ENCODE results near the gene NME4.
"Not testable (repeated sequence)": the region's sequence is repeated elsewhere in the genome, so short reads cannot be mapped to it uniquely, and the experiment has no call there.

Gene NME4

DNA sequence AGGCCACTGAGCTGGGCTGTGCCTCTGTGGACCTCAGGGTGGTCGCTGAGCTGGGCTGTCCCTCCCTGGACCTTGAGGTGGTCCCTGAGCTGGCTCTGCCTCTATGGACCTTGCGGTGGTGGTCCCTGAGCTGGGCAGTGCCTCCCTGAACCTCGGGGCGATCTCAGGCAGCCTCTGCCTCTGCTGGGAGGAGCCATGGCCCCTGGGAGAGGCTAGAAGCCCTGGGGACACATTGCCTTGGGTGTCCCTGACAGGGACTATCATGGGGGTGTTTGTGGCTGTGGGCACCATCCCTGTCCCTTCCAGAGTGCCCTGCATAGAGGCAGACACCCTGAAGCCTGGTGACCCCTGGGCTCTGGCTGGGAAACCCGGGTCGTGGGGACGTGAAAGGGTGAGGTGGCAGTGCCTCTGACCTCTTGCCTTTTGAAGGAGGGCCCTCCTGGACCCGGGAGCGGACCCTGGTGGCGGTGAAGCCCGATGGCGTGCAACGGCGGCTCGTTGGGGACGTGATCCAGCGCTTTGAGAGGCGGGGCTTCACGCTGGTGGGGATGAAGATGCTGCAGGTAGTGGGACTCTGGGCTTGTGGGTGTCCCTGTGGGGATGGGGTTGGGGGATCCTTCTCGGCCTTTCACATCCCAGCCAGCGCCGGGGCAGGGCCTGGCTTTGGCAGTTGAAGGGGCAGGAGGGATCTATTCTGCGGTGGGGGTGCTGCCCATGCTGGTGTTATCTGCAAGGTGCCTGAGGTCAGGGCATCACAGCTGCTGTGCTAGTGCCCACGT, 1.8 kb downstream of the NME4 start:
- no peak for DNase-seq (ENCODE audit: low read depth)

DNA sequence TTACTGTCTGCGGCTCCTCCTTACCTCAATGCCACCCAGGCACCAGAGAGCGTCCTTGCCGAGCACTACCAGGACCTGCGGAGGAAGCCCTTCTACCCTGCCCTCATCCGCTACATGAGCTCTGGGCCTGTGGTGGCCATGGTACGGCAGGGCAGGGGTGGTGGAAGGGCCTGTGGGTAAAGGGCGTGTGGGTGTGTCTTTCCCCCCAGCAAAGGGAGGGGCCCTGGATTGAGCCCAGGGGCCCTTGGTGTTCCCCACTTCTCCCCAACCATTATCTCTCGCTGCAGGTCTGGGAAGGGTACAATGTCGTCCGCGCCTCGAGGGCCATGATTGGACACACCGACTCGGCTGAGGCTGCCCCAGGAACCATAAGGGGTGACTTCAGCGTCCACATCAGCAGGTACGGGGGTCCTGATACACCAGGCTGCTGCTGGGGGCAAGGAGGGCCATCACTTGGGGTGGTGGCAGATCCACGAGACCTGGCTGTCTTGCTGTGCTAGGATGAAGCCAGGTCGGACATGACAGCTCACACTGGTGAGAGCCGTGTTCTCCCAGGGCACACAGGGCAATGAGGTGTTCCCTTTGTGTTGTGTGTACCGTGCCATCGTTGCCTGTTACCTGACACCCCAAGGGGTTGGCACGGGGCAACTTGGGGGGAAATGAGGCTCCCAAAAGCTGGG, 2.5 kb downstream of the NME4 start:
- no peak for DNase-seq (ENCODE audit: low read depth)

DNA sequence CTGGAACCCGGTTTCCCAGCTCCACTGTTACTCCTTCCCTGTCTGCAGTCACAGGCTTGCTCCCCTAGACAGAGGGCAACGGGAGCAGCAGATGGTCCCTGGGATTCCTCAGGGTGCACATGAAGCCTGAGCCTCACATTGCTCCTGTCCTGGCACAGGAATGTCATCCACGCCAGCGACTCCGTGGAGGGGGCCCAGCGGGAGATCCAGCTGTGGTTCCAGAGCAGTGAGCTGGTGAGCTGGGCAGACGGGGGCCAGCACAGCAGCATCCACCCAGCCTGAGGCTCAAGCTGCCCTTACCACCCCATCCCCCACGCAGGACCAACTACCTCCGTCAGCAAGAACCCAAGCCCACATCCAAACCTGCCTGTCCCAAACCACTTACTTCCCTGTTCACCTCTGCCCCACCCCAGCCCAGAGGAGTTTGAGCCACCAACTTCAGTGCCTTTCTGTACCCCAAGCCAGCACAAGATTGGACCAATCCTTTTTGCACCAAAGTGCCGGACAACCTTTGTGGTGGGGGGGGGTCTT, 3.1 kb downstream of the NME4 start:
- DNase-seq (ENCODE audit: low read depth) = no peak

DNA sequence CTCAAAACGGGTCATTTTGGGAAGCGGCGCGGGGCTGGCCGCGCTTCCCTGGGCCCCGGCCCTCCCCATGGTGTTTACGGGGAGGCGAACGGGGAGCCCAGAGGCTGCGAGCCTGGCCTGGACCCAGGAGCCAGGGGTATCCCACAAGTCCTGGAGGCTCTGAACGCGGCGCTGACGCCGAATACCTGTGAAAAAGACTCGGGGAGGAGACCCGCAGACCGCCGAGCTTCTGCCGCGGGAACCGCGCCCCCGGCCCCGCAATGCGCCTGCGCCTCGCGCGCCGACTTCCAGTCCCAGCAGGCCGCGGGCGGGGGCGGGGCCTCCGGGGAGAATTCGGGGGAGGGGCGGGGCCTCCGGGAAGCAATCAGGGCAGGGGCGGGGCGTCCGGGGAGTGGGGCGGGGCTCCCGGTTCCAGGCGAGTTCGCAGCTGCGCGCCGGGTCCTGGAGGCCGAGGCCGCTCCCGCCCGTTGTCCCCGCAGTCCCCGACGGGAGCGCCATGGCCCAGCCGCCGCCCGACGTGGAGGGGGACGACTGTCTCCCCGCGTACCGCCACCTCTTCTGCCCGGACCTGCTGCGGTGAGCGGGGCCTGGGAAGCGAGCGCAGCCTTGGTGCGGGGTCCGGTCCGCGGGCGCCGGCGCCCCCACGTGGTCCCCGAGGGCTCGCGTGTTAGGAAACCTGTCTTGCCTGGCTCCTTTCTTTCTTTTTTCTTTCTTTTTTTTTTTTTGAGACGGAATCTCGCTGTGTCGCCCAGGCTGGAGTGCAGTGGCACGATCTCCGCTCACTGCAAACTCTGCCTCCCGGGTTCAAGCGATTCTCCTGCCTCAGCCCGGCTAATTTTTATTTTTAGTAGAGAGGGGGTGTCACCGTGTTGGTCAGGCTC, 4.7 kb downstream of the NME4 start, which contains the start of gene DECR2:
TSS of gene DECR2 (plus strand) at position 418 of the 881 bp plus-strand sequence. CDS start at position 497, 79 bp downstream.
- DNase-seq (ENCODE audit: low read depth) = peak; percentile 39

DNA sequence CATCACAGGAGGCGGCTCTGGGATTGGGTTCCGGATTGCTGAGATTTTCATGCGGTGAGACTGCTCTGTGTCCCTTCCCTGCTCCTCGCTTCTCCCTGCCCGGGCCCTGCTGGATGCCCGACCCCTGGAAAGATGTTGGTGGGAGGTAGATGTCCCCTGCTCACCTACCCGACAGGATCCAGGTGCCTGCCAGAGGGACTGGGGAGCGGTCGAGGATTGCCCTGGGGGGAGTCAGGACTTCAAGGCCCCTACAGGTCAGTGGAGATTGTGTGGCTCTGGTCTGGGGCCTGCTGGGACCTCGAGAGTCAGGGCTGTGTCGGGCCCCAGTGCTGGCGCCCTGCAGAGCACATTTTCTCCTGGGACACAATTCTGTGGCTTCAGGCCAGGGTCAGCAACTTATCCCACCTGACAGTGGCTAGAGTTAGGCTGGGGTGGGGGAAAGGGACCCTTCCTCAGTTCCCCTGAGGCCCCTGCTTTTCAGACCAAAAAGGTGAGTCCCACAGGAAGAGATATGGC, 8.0 kb downstream of the NME4 start:
- DNase-seq (ENCODE audit: low read depth) = no peak

DNA sequence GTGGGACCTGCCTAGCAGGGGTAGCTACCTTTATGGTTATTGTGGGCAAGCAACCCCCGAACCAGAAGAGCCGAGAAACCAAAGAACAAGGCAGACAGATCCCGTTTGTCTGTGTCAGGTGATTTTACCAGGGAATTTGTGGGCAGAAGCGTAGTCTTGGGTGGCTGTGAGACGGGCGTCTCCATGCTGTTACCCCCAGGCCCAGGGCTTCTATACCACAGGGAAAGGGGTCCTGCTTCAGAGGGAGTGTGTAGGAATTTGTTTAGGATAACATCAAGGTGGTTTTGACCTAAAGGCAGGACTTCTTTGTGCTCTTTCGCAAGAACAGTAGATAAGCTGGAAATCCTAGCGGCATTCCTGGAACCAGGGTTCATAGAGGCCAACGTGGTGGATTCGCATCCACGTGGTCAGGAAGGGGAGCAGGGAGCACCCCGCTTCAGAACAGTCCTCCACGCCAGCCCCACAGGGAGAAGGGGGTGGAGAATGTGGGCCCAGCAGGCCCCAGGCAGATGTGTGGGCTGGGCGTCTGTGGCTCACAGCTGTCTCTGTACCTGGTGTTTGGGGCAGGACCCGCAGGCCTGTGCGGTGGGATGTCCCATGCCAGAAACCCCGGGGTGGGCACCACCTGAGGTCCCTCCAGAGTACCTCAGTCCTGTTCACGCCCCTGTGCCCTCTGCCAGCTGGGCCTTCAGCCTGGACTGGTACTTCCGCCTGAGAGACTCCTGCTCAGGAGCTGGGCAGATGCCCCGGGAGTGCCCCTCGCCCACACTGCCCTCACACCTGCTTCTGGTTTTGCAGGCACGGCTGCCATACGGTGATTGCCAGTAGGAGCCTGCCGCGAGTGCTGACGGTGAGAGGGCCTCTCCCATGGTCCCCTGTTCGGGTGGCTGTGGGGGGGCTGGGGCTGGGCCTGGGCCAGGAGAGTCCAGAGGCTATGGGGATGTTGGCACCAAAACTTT, 8.8 kb downstream of the NME4 start:
- DNase-seq (ENCODE audit: low read depth) = no peak

DNA sequence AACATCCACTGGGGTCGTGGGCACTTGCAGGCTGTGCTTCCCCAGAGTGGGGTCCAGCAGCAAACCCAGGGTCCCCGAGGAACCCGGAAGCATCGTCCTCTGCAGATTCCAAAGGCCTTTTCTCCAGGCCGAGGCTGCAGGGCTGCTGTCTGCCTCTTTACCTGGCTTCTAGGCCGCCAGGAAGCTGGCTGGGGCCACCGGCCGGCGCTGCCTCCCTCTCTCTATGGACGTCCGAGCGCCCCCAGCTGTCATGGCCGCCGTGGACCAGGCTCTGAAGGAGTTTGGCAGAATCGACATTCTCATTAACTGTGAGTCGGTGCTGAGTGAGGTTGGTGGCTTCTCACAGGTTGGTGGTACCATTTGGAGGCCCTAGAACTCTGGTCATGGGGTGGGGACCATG, 10.3 kb downstream of the NME4 start:
- no peak for DNase-seq (ENCODE audit: low read depth)

DNA sequence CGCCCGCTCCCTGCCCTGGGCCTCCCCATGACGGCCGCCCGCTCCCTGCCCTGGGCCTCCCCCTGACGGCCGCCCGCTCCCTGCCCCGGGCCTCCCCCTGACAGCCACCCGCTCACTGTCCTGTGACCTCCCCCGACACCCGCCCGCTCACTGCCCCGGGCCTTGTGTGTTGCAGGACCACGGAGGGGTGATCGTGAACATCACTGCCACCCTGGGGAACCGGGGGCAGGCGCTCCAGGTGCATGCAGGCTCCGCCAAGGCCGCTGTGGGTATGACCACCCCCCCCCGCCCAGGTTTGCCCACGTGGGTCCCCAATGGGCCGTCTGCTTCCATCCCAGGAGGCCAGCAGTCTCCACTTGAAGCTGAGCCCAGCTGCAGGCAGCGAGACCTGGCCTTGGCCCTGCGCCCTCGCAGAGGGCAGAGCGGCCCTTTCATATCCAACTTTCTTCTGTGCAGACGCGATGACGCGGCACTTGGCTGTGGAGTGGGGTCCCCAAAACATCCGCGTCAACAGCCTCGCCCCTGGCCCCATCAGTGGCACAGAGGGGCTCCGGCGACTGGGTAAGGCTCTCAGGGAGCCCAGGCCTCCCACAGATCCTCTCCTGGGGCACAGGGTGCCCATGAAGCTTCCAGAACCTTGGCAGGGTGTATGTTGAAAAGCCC, 13.6 kb downstream of the NME4 start:
- DNase-seq (ENCODE audit: low read depth) = no peak

DNA sequence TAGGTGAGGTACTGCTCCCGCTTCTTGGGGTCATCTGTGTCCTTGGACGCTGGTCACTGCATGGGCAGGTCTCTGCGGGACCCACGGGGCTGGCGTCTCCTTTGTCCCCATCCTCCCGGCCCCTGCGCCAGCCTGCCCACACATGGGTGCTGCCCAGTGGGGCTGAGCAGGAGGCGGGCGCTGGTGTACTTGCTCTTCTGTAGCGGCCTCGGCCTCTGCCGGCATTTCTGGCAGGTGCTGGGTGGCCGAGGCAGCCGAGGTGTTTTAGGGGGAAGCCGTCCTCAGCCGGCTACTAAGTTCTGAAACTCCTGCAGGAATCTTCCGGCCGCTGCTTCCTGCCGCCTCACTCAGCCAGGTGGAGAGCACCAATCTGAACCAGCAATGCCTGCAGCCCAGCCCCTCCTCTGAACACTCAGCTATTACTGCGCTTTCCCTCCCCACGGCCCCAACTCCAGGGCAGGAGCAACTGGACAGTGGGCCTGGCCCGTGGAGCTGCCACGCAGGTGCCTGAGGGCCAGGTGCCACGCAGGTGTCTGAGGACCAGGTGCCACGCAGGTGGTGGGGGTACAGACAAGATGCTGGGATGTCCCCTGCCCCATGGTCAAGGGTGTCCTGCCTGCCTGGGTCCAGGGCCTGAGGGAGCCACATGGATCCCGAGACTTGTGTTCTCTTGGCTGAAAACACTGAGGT, 14.7 kb downstream of the NME4 start:
- no peak for DNase-seq (ENCODE audit: low read depth)

DNA sequence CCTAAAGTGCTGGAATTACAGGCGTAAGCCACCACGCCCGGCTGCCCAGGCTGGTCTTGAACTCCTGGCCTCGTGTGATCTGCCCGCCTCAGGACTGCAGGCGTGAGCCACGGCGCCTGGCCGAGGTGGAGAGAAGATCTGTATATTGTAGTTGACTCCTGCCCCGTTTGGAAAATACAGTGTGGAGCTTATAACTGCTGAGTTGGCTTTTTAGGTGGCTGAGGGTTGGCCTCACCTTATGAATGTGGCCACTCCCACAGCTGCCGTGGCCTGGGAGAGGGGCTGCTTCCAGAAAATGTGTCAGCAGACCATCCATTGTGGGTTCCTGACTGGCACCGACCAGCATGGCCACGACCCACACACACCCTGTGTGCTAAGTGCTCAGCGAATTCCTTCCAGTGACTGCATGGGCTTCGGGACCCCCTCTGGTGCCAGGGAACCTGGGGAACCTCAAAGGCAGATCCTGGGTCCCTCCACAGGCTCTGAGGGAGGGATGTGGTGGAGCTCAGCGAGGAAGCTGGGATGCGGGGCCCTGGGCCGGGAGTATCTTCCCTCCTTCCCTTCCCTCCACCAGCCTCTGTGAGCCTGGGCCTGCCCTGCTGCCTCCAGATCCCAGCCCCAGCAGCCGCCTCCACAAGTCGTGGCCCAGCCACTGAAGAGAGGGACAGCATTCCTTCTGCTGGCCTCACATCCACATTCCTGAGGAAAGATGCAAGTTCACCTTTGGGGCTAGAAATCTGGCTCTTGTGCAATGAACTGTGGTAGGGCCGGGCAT, 17.6 kb downstream of the NME4 start:
- no peak for DNase-seq (ENCODE audit: low read depth)

DNA sequence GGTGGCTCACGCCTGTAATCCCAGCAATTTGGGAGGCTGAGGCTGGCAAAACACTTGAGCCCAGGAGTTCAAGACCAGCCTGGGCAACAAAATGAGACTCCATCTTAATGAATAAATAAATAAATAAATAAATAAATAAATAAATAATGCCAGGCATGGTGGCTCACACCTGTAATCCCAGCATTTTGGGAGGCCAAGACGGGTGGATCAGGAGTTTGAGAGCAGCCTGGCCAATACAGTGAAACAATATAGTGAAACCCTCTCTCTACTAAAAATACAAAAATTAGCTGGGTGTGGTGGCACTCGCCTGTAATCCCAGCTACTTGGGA, 18.1 kb downstream of the NME4 start:
- DNase-seq (ENCODE audit: low read depth) = not testable (repeated sequence)

DNA sequence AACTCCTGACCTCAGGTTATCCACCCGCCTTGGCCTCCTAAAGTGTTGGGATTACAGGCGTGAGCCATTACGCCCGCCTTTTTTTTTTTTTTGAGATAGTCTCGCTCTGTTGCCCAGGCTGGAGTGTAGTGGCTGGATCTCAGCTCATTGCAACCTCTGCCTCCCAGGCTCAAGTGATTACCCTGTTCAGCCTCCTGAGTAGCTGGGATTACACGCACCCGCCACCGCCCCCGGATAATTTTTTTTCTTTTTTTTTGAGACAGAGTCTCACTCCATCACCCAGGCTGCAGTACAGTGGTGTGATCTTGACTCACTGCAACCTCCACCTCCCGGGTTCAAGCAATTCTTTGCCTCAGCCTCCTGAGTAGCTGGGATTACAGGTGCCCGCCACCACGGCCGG, 25.2 kb downstream of the NME4 start:
- DNase-seq (ENCODE audit: low read depth) = not testable (repeated sequence)

DNA sequence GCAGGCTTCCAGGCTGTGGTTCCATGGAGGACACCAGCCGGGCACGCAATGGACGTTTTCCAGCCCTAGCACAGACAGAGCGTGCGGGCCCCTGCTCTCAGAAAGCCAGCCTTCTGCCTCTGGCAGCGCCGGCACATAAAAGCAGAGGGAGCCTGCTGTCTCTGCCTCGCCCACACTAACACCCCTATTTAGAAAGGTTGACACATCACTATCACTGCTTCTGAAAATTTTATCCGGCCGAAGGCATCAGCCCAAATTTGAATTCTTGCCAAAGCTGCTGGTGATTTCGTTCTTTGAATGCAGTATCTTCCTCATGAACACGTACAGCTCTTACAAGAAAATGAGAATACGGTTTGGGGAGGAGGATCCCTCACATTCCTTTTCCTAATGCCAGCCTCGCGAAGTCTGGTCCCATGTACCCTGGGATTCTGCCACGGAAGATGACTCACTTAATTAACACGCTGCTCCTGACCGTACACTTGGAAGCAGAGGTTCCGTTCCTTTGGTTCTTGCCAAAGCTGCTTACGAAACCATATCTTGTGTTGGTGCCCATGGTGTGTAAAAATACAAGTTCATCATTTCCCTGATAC, 27.1 kb downstream of the NME4 start:
- peak; percentile 95 for DNase-seq (ENCODE audit: low read depth)

DNA sequence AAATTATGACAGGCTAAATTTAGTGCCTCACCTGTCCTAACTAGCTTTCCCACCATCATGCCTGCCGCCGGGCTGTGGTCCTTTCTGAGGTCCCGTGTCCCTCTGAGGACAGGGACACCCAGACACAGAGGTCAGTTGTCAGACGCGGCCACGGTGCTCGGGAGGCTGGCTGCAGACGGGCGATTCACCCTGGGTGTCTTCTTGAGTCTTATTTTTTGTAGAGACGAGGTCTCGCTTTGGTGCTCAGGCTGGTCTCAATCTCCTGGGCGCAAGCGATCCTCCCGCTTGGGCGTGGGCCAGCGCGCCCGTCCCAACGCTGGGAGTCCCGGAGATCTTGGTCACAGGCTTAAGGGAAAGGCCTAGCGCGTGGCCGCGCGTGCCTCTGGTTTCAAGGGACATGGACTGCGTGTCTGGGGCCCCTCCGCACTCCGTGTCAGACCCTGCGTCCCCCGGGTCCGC, 27.7 kb downstream of the NME4 start:
- no peak for DNase-seq (ENCODE audit: low read depth)

DNA sequence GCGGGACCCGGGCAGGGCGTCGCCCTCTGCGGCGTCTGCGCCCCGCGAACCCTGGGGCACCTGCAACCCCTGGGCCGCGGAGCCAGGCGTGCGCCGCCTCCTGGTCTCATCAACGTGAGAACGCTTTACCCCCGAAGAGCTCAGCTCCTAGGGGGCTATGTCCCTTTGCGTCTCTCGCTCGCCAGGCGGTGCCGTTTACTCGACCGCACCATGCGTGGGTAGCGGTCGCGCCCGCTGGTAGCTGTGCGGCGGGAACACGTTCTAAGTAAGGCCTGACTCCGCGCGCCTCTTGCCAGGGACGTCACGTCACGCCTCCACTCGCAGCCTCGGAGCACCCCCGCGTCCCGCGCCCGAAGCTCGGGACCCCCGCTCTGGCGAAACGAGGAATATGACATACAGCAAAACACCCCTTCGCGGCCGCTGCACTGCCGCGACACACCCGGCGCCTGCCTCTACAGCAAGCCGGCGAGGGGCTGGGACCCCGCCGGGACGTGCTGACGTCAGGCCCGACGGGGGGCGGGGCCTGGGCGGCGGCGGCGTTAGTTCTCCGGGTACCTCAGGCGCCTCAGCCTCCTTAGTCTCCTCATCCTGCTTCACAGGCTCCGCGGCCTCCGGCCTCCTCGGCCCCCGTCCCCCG, 28.2 kb downstream of the NME4 start, which contains the start of gene RAB11FIP3:
TSS of gene RAB11FIP3 (plus strand) at position 568 of the 637 bp plus-strand sequence. CDS start 358 bp downstream, outside the sequence.
- peak; percentile 42 for DNase-seq (ENCODE audit: low read depth)

DNA sequence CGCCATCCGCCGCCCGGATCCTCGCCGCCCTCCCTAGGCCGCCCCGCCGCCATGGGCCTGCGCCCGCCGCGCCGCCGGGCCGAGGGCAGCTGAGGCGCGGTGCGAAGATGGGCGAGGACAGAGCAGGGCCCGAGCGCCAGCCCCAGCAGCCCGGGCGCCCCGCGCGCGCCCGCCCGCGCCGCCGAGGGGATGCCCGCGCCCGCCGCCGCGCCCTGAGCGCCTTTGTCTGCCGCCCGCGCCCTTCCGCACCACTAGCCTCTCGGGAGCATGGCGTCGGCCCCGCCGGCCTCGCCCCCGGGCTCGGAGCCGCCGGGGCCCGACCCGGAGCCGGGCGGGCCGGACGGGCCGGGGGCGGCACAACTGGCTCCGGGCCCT, 28.7 kb downstream of the NME4 start:
- DNase-seq (ENCODE audit: low read depth) = no peak

DNA sequence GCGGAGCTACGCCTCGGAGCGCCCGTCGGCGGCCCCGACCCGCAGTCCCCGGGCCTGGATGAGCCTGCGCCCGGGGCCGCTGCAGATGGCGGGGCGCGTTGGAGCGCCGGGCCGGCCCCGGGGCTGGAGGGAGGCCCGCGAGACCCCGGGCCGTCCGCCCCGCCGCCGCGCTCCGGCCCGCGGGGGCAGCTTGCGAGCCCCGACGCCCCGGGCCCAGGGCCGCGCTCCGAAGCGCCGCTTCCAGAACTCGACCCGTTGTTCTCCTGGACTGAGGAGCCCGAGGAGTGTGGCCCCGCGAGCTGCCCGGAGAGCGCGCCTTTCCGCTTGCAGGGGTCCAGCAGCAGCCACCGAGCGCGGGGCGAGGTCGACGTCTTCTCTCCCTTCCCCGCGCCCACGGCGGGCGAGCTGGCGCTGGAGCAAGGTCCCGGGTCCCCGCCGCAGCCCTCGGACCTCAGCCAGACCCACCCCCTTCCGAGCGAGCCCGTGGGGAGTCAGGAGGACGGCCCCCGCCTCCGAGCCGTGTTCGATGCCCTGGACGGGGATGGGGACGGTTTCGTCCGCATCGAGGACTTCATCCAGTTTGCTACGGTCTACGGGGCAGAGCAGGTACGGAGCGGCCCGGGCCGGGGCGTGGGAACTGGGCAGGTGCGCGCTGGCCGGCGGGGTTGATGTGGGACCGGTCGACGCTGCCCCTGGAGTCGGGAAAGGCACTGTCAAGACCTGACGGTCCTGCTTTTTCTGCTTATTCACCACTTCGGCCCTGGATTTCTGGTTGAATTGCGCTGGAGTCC, 29.3 kb downstream of the NME4 start:
- DNase-seq (ENCODE audit: low read depth) = no peak
